Measurements from ENCODE around the gene SF3B3. TPM values are rescaled to one million over a fixed set of nuclear protein-coding genes. Genes with fewer than 3 reads are reported as not detected.

The SF3B3 gene
- total RNA-seq, 4 donors from 2014 or later: 103 to 132 (median 119) TPM

DNA sequence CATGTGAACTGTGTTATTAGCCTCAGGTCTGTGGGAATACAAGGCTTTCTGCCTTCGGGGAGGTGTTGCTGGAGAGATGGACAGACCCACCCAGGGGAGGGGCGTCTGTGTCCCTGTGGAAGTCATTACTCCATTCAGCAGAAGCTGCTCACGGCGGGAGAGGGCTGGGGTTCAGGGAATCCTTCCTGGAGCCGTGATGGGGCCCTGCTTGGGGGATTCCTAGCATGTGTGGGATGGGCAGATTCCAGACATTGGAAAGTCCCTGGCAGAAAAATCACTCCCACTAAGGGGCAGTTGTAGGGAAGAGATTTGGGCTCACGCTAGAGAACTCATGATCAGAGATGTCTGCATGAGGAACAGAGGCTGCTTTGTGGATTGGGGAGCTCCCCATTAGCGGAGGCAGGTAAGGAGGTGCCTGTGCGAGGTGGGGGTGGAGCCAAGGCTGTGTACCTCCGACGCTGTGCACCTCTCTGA, 66.4 kb downstream of the SF3B3 start:
- TF ChIP-seq, protein P1, sequence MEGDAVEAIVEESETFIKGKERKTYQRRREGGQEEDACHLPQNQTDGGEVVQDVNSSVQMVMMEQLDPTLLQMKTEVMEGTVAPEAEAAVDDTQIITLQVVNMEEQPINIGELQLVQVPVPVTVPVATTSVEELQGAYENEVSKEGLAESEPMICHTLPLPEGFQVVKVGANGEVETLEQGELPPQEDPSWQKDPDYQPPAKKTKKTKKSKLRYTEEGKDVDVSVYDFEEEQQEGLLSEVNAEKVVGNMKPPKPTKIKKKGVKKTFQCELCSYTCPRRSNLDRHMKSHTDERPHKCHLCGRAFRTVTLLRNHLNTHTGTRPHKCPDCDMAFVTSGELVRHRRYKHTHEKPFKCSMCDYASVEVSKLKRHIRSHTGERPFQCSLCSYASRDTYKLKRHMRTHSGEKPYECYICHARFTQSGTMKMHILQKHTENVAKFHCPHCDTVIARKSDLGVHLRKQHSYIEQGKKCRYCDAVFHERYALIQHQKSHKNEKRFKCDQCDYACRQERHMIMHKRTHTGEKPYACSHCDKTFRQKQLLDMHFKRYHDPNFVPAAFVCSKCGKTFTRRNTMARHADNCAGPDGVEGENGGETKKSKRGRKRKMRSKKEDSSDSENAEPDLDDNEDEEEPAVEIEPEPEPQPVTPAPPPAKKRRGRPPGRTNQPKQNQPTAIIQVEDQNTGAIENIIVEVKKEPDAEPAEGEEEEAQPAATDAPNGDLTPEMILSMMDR (IDR thresholded peaks at IDR 0.05): no peak
- TF ChIP-seq EP300 (IDR thresholded peaks at IDR 0.05) (no peak), POLR2A (IDR thresholded peaks at IDR 0.05) (no peak)
- Histone ChIP-seq H3K36me3 (peaks cover 0 to 18% (median 0%) of the 10 kb centered on the region in 3 donors), H3K4me3 (peak overlapping the region in 1 of 4 donors; percentile 22), H3K4me1 (peaks cover 0 to 76% (median 44%) of the 10 kb centered on the region in 4 donors), H3K27ac (peak overlapping the region; percentile 61 to 96 (median 80)), H3K9me3 (no peaks in the 10 kb centered on the region), H3K27me3 (no peaks in the 10 kb centered on the region)
- peak in 1 of 2 donors; percentile 22 for DNase-seq (ENCODE audit: low spot score in 2 of 2)
- WGBS, 2 donors: 22 to 26% methylated on average over 10 of the region's 10 CpGs

DNA sequence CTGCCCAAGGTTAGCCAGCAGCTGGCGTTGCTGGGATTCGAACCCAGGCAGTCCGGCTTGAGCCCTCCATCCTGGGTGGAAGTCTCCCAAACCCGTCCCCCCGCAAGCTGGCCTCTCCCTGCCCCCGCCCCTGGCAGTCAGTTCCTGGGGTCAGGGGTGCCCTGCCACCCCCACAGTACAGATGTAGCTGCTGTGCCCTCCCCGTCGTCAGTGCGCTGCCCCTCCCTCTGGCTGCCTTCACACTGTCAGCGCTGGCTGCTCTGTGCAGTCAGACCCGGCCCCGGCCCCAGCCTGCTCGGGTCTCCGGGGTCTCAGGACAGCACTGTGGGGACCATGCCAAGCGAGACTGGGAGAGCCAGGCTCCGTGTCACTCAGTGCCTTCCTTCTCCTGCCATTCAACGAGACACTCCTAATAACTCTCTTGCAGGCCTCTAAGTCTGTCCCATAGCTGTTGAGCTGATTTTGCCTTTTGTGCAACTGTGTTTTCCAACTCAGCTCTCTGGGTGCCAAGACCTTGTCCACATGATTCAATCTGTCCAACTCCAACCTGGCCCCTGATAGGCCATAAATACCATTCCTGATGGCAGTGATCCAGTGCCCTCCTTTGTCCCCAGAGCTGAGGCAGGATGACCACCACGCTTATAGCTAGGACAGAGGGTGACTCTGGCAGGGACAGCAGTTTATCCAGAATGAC, 67.3 kb downstream of the SF3B3 start:
- no peak for TF ChIP-seq POLR2A (IDR thresholded peaks at IDR 0.05)
- TF ChIP-seq, protein P1 (IDR thresholded peaks at IDR 0.05): no peak
- no peak for TF ChIP-seq EP300 (IDR thresholded peaks at IDR 0.05)
- Histone ChIP-seq H3K27ac (peak overlapping the region; percentile 61 to 96 (median 80)), H3K9me3 (no peaks in the 10 kb centered on the region), H3K4me1 (peaks cover 0 to 81% (median 44%) of the 10 kb centered on the region in 4 donors), H3K4me3 (peak overlapping the region in 1 of 4 donors; percentile 22), H3K27me3 (no peaks in the 10 kb centered on the region), H3K36me3 (peaks cover 0 to 14% (median 0%) of the 10 kb centered on the region in 3 donors)
- peak in 1 of 2 donors; percentile 45 for DNase-seq (ENCODE audit: low spot score in 2 of 2)
- WGBS, 2 donors: 18 to 27% methylated on average over 10 to 13 of the region's 18 CpGs

DNA sequence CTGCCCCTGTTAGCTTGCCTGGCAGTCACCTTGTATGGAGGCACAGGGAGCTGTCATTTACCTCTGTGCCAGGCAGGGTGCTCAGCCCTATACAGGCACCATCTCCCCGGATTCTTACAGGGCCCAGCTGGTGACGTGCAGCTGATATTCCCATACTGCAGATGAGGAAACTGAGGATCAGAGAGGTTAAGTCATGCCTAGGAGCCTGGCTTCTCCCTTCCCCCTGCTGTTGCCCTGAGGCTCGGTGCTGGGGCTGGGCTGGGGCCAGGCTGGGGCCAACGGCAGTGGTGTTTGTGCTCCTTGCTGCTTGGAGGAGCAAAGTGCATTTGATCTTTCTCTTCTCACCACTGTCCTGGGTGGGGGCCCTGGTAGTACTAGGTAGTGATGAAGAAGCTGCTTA, 68.0 kb downstream of the SF3B3 start:
- no peak for DNase-seq (ENCODE audit: low spot score in 2 of 2)

DNA sequence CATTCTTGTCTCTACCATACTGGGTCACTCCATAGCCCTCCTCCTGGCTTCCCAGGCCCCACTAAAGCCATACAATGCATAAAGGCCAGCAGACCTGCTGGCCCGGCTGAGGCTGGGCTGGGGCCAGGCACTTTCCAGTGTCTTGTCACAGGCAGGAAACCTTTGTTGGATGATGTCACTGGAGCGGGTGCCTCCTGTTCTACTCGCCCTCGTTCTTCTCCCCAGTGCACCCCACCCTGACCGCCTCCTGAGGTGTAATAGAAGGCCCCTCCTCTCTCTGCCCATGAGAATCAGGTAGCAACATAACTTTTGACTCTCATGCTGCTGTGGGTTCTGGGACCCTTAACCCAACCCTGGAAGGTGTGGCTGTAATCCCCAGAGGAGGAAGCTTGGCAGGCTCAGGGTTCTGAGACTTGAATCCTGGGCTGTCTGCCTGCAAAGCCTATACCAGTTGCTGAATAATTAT, 68.5 kb downstream of the SF3B3 start:
- peaks cover 0 to 80% (median 44%) of the 10 kb centered on the region in 4 donors for H3K4me1 ChIP-seq
- no peak for TF ChIP-seq POLR2A (IDR thresholded peaks at IDR 0.05)
- TF ChIP-seq EP300 (IDR thresholded peaks at IDR 0.05): no peak
- TF ChIP-seq, protein P1 (IDR thresholded peaks at IDR 0.05): no peak
- peaks cover 0 to 1% (median 0%) of the 10 kb centered on the region in 3 donors for H3K36me3 ChIP-seq
- no peaks in the 10 kb centered on the region for H3K27me3 ChIP-seq
- H3K27ac ChIP-seq: peak overlapping the region; percentile 50 to 96 (median 80)
- H3K9me3 ChIP-seq: no peaks in the 10 kb centered on the region
- 37 to 45% methylated on average over 5 of the region's 5 CpGs for WGBS, 2 donors
- H3K4me3 ChIP-seq: no peak overlapping the region
- no peak for DNase-seq (ENCODE audit: low spot score in 2 of 2)

More for the DNA sequence above, 68.0 kb downstream of the SF3B3 start:
- TF ChIP-seq, protein P1 (IDR thresholded peaks at IDR 0.05): no peak
- TF ChIP-seq EP300 (IDR thresholded peaks at IDR 0.05): no peak
- no peak for TF ChIP-seq POLR2A (IDR thresholded peaks at IDR 0.05)
- Histone ChIP-seq H3K27ac (peak overlapping the region; percentile 61 to 96 (median 80)), H3K27me3 (no peaks in the 10 kb centered on the region), H3K4me3 (no peak overlapping the region), H3K36me3 (peaks cover 0 to 7% (median 0%) of the 10 kb centered on the region in 3 donors), H3K9me3 (no peaks in the 10 kb centered on the region), H3K4me1 (peaks cover 0 to 82% (median 44%) of the 10 kb centered on the region in 4 donors)
- 51 to 60% methylated on average over 4 of the region's 4 CpGs for WGBS, 2 donors

DNA sequence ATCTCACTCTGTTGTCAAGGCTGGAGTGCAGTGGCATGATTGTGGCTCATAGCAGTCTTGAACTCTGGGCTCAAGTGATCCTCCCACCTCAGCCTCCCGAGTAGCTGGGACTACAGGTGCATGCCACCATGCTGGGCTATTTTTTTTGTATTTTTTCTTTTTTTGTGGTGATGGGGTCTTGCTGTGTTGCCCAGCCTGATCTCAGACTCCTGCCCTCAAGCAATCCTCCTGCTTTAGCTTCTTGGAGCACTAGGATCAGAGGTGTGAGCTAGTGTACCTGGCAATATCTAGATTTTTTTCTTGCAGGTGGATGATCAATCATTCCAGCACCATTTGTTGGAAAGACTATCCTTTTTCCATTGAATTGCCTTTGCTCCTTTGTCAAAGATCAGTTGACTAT, 69.9 kb downstream of the SF3B3 start:
- no peak for DNase-seq (ENCODE audit: low spot score in 2 of 2)
- peak overlapping the region in 2 of 4 donors; percentile 88 to 96 for H3K27ac ChIP-seq
- WGBS, 2 donors: 91 to 93% methylated on average over 1 of the region's 1 CpG
- H3K4me3 ChIP-seq: no peak overlapping the region
- no peaks in the 10 kb centered on the region for H3K36me3 ChIP-seq
- TF ChIP-seq, protein P1 (IDR thresholded peaks at IDR 0.05): no peak
- TF ChIP-seq POLR2A (IDR thresholded peaks at IDR 0.05): no peak
- no peak for TF ChIP-seq EP300 (IDR thresholded peaks at IDR 0.05)
- H3K9me3 ChIP-seq: no peaks in the 10 kb centered on the region
- peaks cover 0 to 83% (median 39%) of the 10 kb centered on the region in 4 donors for H3K4me1 ChIP-seq
- H3K27me3 ChIP-seq: no peaks in the 10 kb centered on the region
